ENCODE results near the gene TMEM178B. TPM values are rescaled to one million over a fixed set of nuclear protein-coding genes. Genes with fewer than 3 reads are reported as not detected.
A peak's percentile ranks its signal among the peaks of the same experiment; 100 is the strongest.
"Not testable (repeated sequence)": the region's sequence is repeated elsewhere in the genome, so short reads cannot be mapped to it uniquely, and the experiment has no call there.

Gene TMEM178B
- total RNA-seq, 1 experiment from 2014 or later: 1.1 TPM

- in situ Hi-C loops (cut with HindIII; ENCODE audit: low sequenced_read_pairs): no loop called here
These were observed 250.0 kb downstream of the TMEM178B start for GRCh38 chr7:141323826-141324225.

GRCh38 chr7:141324870-141325269, 251.0 kb downstream of the TMEM178B start:
- in situ Hi-C loops (cut with HindIII; ENCODE audit: low sequenced_read_pairs): no loop called here
- DNase-seq (ENCODE audit: low spot score): no peak

More at GRCh38 chr7:141323826-141324225, 250.0 kb downstream of the TMEM178B start:
- no peak for DNase-seq (ENCODE audit: low spot score)

GRCh38 chr7:141325275-141325674, 251.4 kb downstream of the TMEM178B start:
- DNase-seq (ENCODE audit: low spot score): no peak
- in situ Hi-C loops (cut with HindIII; ENCODE audit: low sequenced_read_pairs): no loop called here

DNA sequence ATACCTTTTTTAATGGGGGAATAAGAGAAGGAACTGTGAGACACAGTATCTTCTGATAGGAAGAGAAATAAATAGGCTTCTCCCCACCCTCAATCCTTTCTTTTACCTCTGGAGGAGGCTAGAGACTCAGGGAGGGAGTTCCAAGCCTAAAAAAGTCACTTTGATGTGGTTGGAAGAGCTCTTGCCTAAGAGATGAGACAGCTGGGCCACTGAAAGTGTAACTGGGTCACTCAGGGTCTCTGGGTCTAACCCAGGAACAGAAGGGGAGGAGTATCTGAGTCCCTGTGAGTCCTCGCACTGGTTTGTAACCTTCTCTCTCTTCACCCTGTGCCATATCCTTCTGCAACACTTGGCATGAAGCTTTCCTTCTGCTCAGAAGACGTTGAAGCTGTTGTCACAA, 254.4 kb downstream of the TMEM178B start:
- in situ Hi-C loops (cut with HindIII; ENCODE audit: low sequenced_read_pairs): no loop called here
- no peak for DNase-seq (ENCODE audit: low spot score)

- DNase-seq (ENCODE audit: low spot score); in situ Hi-C loops (cut with HindIII; ENCODE audit: low sequenced_read_pairs): not testable (repeated sequence)
These were observed 256.4 kb downstream of the TMEM178B start for GRCh38 chr7:141330285-141330684.

DNA sequence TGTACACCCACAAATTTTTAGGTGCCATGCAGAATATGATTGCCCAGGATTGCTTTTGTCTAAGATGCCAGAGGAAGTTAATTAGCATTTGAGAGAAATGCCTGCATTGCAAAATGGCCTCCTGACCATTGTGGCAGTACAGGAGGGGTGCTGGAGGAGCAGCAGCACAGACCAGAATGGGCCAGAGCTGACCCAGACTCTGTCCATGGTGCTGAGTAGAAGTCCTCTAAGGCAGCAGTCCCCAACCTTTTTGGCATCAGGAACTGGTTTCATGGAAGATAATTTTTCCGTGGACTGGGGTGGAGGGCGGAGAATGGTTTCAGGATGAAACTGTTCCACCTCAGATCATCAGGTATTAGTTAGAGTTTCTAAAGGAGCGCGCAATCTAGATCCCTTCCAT, 259.6 kb downstream of the TMEM178B start:
- no peak for DNase-seq (ENCODE audit: low spot score)

DNA sequence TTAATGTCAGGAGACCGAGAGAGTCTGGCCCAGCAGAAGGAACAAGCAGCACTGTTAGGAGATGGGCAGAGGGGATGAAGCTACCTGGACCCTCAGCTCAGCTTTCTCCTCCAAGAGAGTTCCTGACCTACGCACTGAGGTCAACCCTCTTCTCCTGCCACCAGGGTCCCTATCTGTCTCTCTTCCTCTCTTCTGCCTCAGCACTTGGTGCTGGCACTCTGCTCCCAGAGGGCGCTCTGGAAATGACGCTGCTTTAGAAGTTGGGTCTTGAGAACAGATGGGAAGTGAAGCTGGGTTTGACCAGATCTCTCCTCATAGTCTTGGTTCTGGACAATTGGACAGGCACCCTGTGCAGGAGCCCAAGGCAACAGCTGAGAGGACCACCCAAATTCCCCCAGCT, 261.3 kb downstream of the TMEM178B start:
- in situ Hi-C loops (cut with HindIII; ENCODE audit: low sequenced_read_pairs): no loop called here
- no peak for DNase-seq (ENCODE audit: low spot score)

More for the DNA sequence above, 259.6 kb downstream of the TMEM178B start:
- in situ Hi-C loops (cut with HindIII; ENCODE audit: low sequenced_read_pairs): no loop called here

- DNase-seq (ENCODE audit: low spot score): peak; percentile 15
- in situ Hi-C loops (cut with HindIII; ENCODE audit: low sequenced_read_pairs): no loop called here
These were observed 265.7 kb downstream of the TMEM178B start for GRCh38 chr7:141339603-141340002.

DNA sequence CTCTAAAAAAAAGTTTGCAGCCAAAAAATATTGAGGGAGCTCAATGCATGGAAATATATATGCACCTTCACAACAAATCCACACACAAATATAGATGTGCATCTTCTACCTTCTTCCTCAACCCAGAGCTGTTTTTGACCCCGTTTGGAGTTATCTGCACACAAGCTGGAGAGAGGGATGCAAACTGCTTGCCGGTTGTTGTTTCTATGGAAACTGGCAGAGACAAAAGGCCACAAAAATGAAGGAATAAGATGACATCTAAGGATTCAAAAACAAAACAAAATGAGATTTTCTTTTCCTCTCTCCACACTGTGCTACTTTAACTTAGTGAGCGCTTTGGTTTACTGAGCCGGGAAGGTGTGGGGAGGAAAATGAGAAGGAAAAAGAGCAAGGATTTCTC, 267.1 kb downstream of the TMEM178B start:
- in situ Hi-C loops (cut with HindIII; ENCODE audit: low sequenced_read_pairs): no loop called here
- no peak for DNase-seq (ENCODE audit: low spot score)

- in situ Hi-C loops (cut with HindIII; ENCODE audit: low sequenced_read_pairs): no loop called here
- DNase-seq (ENCODE audit: low spot score): no peak
These were observed 269.0 kb downstream of the TMEM178B start for GRCh38 chr7:141342621-141343408.

- DNase-seq (ENCODE audit: low spot score): no peak
- in situ Hi-C loops (cut with HindIII; ENCODE audit: low sequenced_read_pairs): no loop called here
These were observed 270.5 kb downstream of the TMEM178B start for GRCh38 chr7:141344153-141344935.

- in situ Hi-C loops (cut with HindIII; ENCODE audit: low sequenced_read_pairs): no loop called here
- DNase-seq (ENCODE audit: low spot score): no peak
These were observed 274.9 kb downstream of the TMEM178B start for GRCh38 chr7:141348728-141349127.

GRCh38 chr7:141349338-141349737, 275.5 kb downstream of the TMEM178B start:
- in situ Hi-C loops (cut with HindIII; ENCODE audit: low sequenced_read_pairs): no loop called here
- no peak for DNase-seq (ENCODE audit: low spot score)

DNA sequence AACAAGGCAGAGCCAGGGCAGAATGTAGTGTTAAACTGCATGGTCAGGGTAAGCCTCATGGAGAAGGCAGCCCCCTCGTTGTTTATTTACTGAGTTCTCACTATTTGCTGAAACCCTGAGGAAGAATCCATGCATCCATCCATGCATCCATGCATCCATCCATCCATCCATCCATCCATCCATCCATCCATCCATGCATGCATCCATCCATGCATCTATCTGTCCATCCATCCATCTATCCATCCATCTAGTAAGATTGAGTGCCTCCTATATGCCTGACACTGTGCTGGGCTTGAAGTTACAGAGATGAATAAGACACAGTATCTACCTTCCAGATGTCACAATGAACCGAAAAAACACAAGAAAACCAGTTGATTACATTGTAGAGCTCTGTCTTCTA, 275.9 kb downstream of the TMEM178B start:
- no peak for DNase-seq (ENCODE audit: low spot score)

GRCh38 chr7:141351175-141351574, 277.3 kb downstream of the TMEM178B start:
- in situ Hi-C loops (cut with HindIII; ENCODE audit: low sequenced_read_pairs): no loop called here
- DNase-seq (ENCODE audit: low spot score): no peak

More for the DNA sequence above, 275.9 kb downstream of the TMEM178B start:
- in situ Hi-C loops (cut with HindIII; ENCODE audit: low sequenced_read_pairs): no loop called here

- in situ Hi-C loops (cut with HindIII; ENCODE audit: low sequenced_read_pairs): no loop called here
- no peak for DNase-seq (ENCODE audit: low spot score)
These were observed 279.1 kb downstream of the TMEM178B start for GRCh38 chr7:141352955-141353354.

DNA sequence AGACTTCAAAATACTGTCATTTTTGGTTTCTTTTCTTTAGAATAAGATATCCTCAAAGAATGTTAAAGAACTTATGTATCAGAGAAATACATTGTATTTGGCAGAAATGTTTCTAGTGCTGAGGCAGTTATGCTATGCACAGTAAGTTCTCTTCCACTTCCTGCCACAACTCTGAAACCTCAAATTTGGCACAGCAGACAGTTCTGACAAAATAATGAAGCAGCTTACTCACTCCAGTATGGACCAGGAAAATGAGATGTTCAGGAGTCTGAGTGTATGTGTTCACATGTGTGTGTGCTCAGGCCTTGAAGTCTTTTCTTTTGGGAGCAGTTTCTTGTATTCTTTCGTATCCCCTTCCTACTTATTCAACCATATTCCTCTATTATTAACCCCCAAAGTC, 280.4 kb downstream of the TMEM178B start:
- DNase-seq (ENCODE audit: low spot score): no peak
- in situ Hi-C loops (cut with HindIII; ENCODE audit: low sequenced_read_pairs): no loop called here

DNA sequence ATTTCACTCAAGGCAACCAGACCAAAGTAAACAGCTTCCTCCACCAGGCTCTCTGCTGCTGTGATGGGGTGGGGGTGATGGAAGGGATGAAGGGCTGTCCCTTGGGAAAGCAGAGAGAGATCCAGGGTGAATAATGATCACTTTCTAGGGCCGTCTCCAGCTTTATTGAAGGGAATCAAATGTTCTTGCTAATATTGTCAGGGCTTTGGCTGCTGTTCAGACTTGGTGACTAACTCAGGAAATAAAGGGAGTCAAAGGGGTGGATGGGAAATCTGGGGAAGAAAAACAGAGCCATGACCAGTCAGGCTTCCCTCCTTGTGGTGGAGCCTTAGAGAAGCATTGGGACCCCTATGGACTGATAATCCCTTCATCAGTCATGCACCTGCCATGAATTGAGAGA, 281.2 kb downstream of the TMEM178B start:
- in situ Hi-C loops (cut with HindIII; ENCODE audit: low sequenced_read_pairs): no loop called here
- DNase-seq (ENCODE audit: low spot score): peak; percentile 18

GRCh38 chr7:141356161-141356560, 282.3 kb downstream of the TMEM178B start:
- in situ Hi-C loops (cut with HindIII; ENCODE audit: low sequenced_read_pairs): no loop called here

GRCh38 chr7:141358386-141358785, 284.5 kb downstream of the TMEM178B start:
- in situ Hi-C loops (cut with HindIII; ENCODE audit: low sequenced_read_pairs): no loop called here
- DNase-seq (ENCODE audit: low spot score): no peak

More at GRCh38 chr7:141356161-141356560, 282.3 kb downstream of the TMEM178B start:
- DNase-seq (ENCODE audit: low spot score): no peak

Data from G401 (cell line).